GM23338 (cell line): ENCODE measurements around the gene ROR1. TPM values are rescaled to one million over a fixed set of nuclear protein-coding genes. Genes with fewer than 3 reads are reported as not detected.

ENCODE experiments used
- ATAC-seq: fragments of 200-7000 bp; cut with Tn5 transposase; 3 replicates; pipeline ENCODE4 v1.9.1; 2020
- DNase-seq: peaks from one replicate; pipeline ENCODE4 v3.0.0-alpha.2; 2015; ENCODE audit warnings: low spot score
- H2AFZ ChIP-seq: fragments of 200-600 bp; sonication (generic); 2 replicates; pipeline ENCODE4 v1.8.0; 2016; ENCODE audit warnings: antibody characterized with exemption, mild to moderate bottlenecking, moderate library complexity
- H3F3A ChIP-seq: fragments of 200-600 bp; sonication (generic); replicated peaks from 2 replicates; pipeline ENCODE4 v1.8.0; 2017; ENCODE audit warnings: antibody characterized with exemption, mixed run types, low read depth
- H3K27ac ChIP-seq: fragments of 200-600 bp; sonication (generic); 2 replicates; pipeline ENCODE4 v1.6.1; 2016; ENCODE audit warnings: low read depth
- H3K27me3 ChIP-seq: fragments of 200-600 bp; sonication (generic); 2 replicates; pipeline ENCODE4 v1.8.0; 2016; ENCODE audit warnings: mild to moderate bottlenecking, mixed run types, moderate library complexity; ENCODE audit not compliant: insufficient read depth
- H3K36me3 ChIP-seq: fragments of 200-600 bp; sonication (generic); 2 replicates; pipeline ENCODE4 v1.8.0; 2016; ENCODE audit warnings: mild to moderate bottlenecking; ENCODE audit not compliant: insufficient read depth
- H3K4me1 ChIP-seq: fragments of 200-600 bp; sonication (generic); 2 replicates; pipeline ENCODE4 v1.8.0; 2016; ENCODE audit warnings: mild to moderate bottlenecking, moderate library complexity; ENCODE audit not compliant: insufficient read depth
- H3K4me2 ChIP-seq: fragments of 200-600 bp; sonication (generic); 2 replicates; pipeline ENCODE4 v1.7.1; 2017; ENCODE audit warnings: mixed run types
- H3K4me3 ChIP-seq: fragments of 200-600 bp; sonication (generic); 2 replicates; pipeline ENCODE4 v1.6.1; 2016; ENCODE audit warnings: mixed run types
- H3K79me2 ChIP-seq: fragments of 200-600 bp; sonication (generic); replicated peaks from 2 replicates; pipeline ENCODE4 v1.8.0; 2017; ENCODE audit warnings: mild to moderate bottlenecking; ENCODE audit not compliant: insufficient read depth
- H3K9me2 ChIP-seq: fragments of 200-600 bp; sonication (generic); 2 replicates; pipeline ENCODE4 v1.8.0; 2017; ENCODE audit not compliant: insufficient read depth
- H4K20me1 ChIP-seq: fragments of 200-600 bp; sonication (generic); replicated peaks from 2 replicates; pipeline ENCODE4 v1.8.0; 2017; ENCODE audit warnings: mild to moderate bottlenecking; ENCODE audit not compliant: insufficient read depth
- H3K27ac Mint-ChIP-seq: 2 replicates; pipeline ENCODE4 v1.8.0; 2020; ENCODE audit warnings: inconsistent platforms, mild to moderate bottlenecking, moderate library complexity, mixed read lengths
- H3K27me3 Mint-ChIP-seq: 3 replicates; pipeline ENCODE4 v1.8.0; 2022; ENCODE audit warnings: low read depth, mild to moderate bottlenecking, moderate library complexity, mixed read lengths, inconsistent platforms; ENCODE audit not compliant: insufficient read depth, poor library complexity
- H3K36me3 Mint-ChIP-seq: 3 replicates; pipeline ENCODE4 v1.8.0; 2021; ENCODE audit warnings: low read depth, mild to moderate bottlenecking, inconsistent platforms, moderate library complexity, mixed read lengths
- H3K4me1 Mint-ChIP-seq: 3 replicates; pipeline ENCODE4 v1.8.0; 2020; ENCODE audit warnings: mild to moderate bottlenecking, inconsistent platforms, mixed read lengths
- H3K4me3 Mint-ChIP-seq: 3 replicates; pipeline ENCODE4 v1.8.0; 2021; ENCODE audit warnings: moderate library complexity, mild to moderate bottlenecking, inconsistent platforms, mixed read lengths
- H3K9me3 Mint-ChIP-seq: 3 replicates; pipeline ENCODE4 v1.8.0; 2020; ENCODE audit warnings: moderate library complexity, mild to moderate bottlenecking, inconsistent platforms, mixed read lengths
- EZH2 ChIP-seq: fragments of 200-600 bp; sonication (generic); IDR thresholded peaks from one replicate; pipeline ENCODE4 v1.8.0; 2017; ENCODE audit warnings: antibody characterized with exemption, mild to moderate bottlenecking, low read depth; ENCODE audit not compliant: unreplicated experiment
- JUNB ChIP-seq: IDR thresholded peaks from one replicate; pipeline ENCODE4 v1.6.1; 2016; ENCODE audit warnings: antibody characterized with exemption; ENCODE audit not compliant: unreplicated experiment
- POLR2AphosphoS5 ChIP-seq: IDR thresholded peaks from 2 replicates; pipeline ENCODE4 v1.6.1; 2016; ENCODE audit warnings: antibody characterized with exemption, low read depth
- ZNF331 ChIP-seq: fragments of 250-450 bp; sonication (Bioruptor Pico); IDR thresholded peaks from 2 replicates; pipeline ENCODE4 v1.5.0; 2020; ENCODE audit warnings: low read depth, mild to moderate bottlenecking, moderate library complexity
- polyA plus RNA-seq: library from polyadenylated mRNA; unstranded; fragments of >200 nt; fragmentation: Nextera tagmentation; extraction: Ambion mirVana; gene quantifications from 2 replicates; pipeline ENCODE4 v1.2.1, GENCODE V29; 2016
- total RNA-seq: library from RNA; depleted of rRNA; stranded (reverse); fragments of >200 nt; shearing (Covaris generic); gene quantifications from 2 replicates; pipeline ENCODE4 v1.2.3, GENCODE V29; 2014
- TF ChIP-seq, protein P1 (sequence below): IDR thresholded peaks from 2 replicates; pipeline ENCODE4 v1.6.1; 2016; ENCODE audit warnings: antibody characterized with exemption
- TF ChIP-seq, protein P2 (sequence below): fragments of 250-450 bp; sonication (Bioruptor Pico); IDR thresholded peaks from 2 replicates; pipeline ENCODE4 v1.5.0; 2020; ENCODE audit warnings: mild to moderate bottlenecking, moderate library complexity

Gene ROR1
- total and polyA plus RNA-seq, 2 experiments from 2014 or later = 59.7 to 96.0 TPM

DNA sequence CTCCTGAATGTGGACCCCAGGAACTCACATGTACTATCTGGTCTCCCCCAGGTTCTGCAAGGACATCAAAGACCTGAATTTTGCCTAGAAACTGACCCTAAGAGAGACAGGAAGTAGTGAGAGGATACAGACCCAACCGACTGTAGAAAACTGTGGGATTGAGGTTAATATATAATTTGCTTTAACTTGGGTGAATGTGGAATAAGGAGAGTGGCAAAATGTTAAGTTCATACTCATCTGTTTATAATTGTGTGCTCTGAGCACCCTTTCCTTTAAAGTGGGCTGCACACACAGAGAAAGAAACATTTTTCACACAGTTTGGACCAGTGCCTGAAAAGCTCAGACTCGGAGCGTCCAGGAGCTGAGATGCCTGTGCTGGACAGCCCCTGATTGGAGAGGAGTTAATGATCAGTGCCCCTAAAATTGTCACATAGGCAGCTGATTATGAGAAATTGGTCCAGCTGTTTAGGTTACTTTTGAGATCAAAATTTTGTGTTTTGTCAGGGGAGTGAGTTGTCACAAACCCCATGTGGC, 37.2 kb downstream of the ROR1 start (continued):
- TF ChIP-seq, protein P1, sequence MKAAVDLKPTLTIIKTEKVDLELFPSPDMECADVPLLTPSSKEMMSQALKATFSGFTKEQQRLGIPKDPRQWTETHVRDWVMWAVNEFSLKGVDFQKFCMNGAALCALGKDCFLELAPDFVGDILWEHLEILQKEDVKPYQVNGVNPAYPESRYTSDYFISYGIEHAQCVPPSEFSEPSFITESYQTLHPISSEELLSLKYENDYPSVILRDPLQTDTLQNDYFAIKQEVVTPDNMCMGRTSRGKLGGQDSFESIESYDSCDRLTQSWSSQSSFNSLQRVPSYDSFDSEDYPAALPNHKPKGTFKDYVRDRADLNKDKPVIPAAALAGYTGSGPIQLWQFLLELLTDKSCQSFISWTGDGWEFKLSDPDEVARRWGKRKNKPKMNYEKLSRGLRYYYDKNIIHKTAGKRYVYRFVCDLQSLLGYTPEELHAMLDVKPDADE = no peak
- no peak for TF ChIP-seq POLR2AphosphoS5
- TF ChIP-seq, protein P2, sequence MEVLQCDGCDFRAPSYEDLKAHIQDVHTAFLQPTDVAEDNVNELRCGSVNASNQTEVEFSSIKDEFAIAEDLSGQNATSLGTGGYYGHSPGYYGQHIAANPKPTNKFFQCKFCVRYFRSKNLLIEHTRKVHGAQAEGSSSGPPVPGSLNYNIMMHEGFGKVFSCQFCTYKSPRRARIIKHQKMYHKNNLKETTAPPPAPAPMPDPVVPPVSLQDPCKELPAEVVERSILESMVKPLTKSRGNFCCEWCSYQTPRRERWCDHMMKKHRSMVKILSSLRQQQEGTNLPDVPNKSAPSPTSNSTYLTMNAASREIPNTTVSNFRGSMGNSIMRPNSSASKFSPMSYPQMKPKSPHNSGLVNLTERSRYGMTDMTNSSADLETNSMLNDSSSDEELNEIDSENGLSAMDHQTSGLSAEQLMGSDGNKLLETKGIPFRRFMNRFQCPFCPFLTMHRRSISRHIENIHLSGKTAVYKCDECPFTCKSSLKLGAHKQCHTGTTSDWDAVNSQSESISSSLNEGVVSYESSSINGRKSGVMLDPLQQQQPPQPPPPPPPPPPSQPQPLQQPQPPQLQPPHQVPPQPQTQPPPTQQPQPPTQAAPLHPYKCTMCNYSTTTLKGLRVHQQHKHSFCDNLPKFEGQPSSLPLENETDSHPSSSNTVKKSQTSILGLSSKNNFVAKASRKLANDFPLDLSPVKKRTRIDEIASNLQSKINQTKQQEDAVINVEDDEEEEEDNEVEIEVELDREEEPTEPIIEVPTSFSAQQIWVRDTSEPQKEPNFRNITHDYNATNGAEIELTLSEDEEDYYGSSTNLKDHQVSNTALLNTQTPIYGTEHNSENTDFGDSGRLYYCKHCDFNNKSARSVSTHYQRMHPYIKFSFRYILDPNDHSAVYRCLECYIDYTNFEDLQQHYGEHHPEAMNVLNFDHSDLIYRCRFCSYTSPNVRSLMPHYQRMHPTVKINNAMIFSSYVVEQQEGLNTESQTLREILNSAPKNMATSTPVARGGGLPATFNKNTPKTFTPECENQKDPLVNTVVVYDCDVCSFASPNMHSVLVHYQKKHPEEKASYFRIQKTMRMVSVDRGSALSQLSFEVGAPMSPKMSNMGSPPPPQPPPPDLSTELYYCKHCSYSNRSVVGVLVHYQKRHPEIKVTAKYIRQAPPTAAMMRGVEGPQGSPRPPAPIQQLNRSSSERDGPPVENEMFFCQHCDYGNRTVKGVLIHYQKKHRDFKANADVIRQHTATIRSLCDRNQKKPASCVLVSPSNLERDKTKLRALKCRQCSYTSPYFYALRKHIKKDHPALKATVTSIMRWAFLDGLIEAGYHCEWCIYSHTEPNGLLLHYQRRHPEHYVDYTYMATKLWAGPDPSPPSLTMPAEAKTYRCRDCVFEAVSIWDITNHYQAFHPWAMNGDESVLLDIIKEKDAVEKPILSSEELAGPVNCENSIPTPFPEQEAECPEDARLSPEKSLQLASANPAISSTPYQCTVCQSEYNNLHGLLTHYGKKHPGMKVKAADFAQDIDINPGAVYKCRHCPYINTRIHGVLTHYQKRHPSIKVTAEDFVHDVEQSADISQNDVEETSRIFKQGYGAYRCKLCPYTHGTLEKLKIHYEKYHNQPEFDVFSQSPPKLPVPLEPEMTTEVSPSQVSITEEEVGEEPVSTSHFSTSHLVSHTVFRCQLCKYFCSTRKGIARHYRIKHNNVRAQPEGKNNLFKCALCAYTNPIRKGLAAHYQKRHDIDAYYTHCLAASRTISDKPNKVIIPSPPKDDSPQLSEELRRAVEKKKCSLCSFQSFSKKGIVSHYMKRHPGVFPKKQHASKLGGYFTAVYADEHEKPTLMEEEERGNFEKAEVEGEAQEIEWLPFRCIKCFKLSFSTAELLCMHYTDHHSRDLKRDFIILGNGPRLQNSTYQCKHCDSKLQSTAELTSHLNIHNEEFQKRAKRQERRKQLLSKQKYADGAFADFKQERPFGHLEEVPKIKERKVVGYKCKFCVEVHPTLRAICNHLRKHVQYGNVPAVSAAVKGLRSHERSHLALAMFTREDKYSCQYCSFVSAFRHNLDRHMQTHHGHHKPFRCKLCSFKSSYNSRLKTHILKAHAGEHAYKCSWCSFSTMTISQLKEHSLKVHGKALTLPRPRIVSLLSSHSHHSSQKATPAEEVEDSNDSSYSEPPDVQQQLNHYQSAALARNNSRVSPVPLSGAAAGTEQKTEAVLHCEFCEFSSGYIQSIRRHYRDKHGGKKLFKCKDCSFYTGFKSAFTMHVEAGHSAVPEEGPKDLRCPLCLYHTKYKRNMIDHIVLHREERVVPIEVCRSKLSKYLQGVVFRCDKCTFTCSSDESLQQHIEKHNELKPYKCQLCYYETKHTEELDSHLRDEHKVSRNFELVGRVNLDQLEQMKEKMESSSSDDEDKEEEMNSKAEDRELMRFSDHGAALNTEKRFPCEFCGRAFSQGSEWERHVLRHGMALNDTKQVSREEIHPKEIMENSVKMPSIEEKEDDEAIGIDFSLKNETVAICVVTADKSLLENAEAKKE (CRISPR knock-in tag) = no peak
- no peak for TF ChIP-seq ZNF331
- no peak for TF ChIP-seq JUNB
- no peak for TF ChIP-seq EZH2

DNA sequence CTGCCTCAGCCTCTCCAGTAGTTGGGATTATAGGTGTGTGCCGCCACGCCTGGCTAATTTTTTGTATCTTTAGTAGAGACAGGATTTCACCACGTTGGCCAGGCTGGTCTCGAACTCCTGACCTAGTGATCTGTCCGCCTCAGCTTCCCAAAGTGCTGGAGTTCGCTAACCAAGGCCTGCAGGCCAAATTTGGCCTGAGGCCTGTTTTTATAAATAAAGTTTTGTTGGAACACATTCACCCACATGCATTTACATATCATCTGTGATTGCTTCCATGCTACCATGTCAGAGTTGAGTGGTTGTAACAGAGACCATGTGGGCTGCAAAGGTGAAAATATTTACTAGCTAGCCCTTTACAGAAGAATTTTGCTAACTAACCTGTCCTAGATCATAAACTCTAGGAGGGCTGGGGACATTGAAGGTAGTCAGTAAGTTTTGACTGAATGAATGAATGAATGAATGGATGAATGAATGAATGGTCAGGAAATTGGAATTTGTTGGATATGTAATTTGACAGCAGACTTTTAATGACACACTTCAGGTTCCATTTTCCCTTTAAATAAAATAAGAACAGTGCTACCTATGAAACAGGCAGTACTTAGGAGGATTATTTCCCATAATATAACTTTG, 38.4 kb downstream of the ROR1 start:
- no peaks in the 10 kb centered on the region; the same call in none of the 2 replicates for H3K36me3 ChIP-seq
- H3K27me3 Mint-ChIP-seq = peaks cover 3% of the 10 kb centered on the region
- H2AFZ ChIP-seq = no peak overlapping the region
- no peak overlapping the region for H3K4me3 ChIP-seq
- H3K4me2 ChIP-seq = no peak overlapping the region
- H3K4me1 Mint-ChIP-seq = peaks cover 44% of the 10 kb centered on the region
- H3K36me3 Mint-ChIP-seq = peaks cover 65% of the 10 kb centered on the region
- peaks cover 56% of the 10 kb centered on the region for H4K20me1 ChIP-seq
- no peak overlapping the region for H3K27ac Mint-ChIP-seq
- DNase-seq (no peak), ATAC-seq (no peak)
- H3K4me1 ChIP-seq = peaks cover 42% of the 10 kb centered on the region
- H3K79me2 ChIP-seq = peaks cover 100% of the 10 kb centered on the region
- H3K27ac ChIP-seq = no peak overlapping the region; the same call in 1 of the 2 replicates
- 0 out of 2 replicates have a peak, but pooled peaks cover 3% of the 10 kb centered on the region for H3F3A ChIP-seq
- H3K4me3 Mint-ChIP-seq = no peak overlapping the region
- H3K9me3 Mint-ChIP-seq = peaks cover 39% of the 10 kb centered on the region
- no peaks in the 10 kb centered on the region for H3K9me2 ChIP-seq
- no peaks in the 10 kb centered on the region for H3K27me3 ChIP-seq
- TF ChIP-seq, protein P1 = no peak
- TF ChIP-seq, protein P2 (CRISPR knock-in tag) = no peak
